Middle frontal gyrus (tissue), 1 donor: ENCODE data around the gene KRT9.
"Not testable (repeated sequence)": the region's sequence is repeated elsewhere in the genome, so short reads cannot be mapped to it uniquely, and the experiment has no call there.

Source experiments
- DNase-seq: peaks from one replicate; pipeline ENCODE4 v3.0.0-alpha.2; 2015; ENCODE audit warnings: low spot score; ENCODE audit errors: extremely low spot score

KRT9 gene

DNA sequence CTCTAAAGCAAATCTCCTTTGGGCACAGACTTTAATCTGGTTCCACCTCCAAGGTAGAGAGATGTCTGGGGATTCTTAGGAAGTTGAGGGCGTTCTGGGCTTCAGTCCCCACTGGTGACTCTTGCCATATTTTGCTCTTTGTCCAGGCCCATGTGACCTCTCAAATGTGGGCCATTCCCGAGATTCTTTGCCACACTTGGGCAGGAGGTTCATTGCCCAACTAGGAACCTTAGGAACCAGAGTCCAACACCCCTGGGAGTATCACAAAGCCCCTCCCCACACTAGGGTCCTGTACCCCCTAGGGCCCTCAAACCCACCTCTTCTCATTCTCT lies 8.4 kb upstream of the KRT9 start:
- no peak for DNase-seq

GRCh38 chr17:41579484-41580243 lies 7.8 kb upstream of the KRT9 start:
- no peak for DNase-seq

GRCh38 chr17:41578971-41579370 lies 7.1 kb upstream of the KRT9 start:
- no peak for DNase-seq

GRCh38 chr17:41578538-41578937 lies 6.7 kb upstream of the KRT9 start:
- DNase-seq, result no peak

- DNase-seq, result not testable (repeated sequence)
Measured at GRCh38 chr17:41576740-41577139, 4.9 kb upstream of the KRT9 start.

DNA sequence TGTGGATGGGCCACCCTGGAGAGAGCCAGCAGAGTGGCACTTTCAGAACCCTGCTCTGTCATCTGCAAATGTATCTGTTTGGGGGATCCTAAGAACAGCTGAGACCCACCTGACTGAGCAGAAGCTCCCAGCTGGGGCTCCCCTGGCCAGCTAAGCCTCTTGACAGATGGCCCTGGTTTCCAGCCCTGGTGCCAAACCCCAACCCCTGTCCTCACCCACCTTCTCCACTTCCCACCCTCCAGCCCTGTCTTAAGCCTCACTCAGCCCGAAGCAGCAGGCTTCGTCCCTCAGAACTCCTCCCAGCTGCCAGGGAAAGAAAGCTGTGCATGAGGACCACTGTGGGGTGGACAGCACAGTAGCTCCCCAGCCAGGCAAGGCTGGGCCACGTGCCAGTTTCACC lies 3.5 kb upstream of the KRT9 start:
- DNase-seq, result no peak

GRCh38 chr17:41567317-41567716 lies 4.5 kb downstream of the KRT9 start:
- DNase-seq, result no peak

DNA sequence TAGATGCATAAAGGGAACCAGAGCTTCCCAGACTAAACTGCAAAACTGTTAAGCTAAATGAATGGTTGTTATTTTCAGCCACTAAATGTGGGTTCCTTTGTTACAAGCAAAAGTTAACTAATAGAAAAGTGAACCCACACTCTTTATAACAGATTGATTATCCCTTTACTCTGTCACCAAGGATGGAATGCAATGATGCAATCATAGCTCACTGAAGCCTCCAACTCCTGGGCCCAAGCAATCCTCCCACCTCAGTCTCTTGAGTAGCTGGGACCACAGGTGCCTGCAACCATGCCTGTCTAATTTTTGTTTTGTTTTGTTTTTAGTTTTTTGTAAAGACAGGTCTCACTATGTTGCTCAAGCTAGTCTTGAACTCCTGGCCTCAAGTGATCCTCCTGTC lies 6.5 kb downstream of the KRT9 start:
- DNase-seq, result no peak

DNA sequence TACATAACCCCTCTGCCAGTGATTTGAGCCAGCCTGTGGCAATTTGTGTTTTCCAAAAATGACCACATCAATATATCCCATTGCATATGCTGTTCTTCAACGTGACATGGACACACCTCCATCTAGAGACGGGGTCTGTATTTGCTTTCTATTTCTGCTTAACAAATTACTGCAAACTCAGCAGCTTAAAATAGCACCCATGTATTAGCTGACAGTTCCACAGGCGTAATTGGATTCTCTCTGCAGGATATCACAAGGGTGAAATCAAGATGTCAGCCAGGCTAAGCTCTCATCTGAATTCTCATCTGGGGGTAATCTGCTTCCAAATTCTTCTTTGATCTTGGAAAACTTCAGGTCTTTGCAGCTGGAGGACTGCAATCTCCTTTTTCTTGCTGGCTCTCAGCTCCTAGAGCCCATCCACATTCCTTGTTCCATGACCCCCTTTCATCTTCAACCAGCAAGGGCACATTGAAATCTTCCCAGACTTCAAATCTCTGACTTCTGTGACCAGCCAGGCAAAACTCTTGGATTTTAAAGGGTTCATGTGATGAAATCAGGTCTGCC lies 8.2 kb downstream of the KRT9 start:
- DNase-seq, result no peak

GRCh38 chr17:41561554-41561953 lies 10.3 kb downstream of the KRT9 start:
- no peak for DNase-seq

- DNase-seq, result no peak
Measured at GRCh38 chr17:41559548-41559947, 12.3 kb downstream of the KRT9 start.

DNA sequence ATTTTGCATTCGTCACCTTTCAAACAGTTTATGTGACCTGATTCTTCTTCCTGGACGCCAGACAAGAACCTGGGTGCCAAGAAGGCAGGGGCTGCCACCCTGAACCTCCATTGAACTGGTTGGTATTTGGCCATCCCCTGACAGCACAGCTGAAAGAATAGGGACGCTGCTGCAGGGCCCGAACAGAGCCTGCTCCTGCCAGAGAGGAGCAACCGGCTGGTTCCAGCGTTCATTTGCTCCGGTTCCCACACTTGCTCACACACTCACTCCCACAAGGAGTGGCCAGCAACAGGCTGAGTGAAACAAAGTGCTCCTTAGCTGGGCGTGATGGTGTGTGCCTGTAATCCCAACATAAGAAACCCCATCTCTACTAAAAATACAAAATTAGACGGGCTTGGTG lies 14.9 kb downstream of the KRT9 start:
- no peak for DNase-seq

DNA sequence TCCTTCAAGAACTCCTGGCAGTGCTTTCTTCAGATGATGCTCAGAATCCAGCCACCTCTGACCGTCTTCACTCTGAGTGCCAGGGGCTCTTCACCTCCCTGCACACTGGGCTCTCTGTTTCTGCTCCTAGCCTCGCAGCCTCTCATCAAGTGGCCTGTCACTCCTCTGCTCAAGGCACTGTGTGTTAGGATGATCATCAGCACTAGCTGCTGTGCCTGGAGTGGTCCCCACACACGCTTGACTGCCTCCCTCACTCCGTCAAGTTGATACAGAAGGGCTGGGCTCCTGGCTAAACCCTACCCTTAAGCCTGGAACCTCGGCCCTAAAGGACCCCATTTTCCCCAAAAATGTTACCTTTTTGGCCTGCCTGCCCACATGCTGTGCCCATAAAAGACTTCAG lies 15.6 kb downstream of the KRT9 start:
- DNase-seq, result no peak

DNA sequence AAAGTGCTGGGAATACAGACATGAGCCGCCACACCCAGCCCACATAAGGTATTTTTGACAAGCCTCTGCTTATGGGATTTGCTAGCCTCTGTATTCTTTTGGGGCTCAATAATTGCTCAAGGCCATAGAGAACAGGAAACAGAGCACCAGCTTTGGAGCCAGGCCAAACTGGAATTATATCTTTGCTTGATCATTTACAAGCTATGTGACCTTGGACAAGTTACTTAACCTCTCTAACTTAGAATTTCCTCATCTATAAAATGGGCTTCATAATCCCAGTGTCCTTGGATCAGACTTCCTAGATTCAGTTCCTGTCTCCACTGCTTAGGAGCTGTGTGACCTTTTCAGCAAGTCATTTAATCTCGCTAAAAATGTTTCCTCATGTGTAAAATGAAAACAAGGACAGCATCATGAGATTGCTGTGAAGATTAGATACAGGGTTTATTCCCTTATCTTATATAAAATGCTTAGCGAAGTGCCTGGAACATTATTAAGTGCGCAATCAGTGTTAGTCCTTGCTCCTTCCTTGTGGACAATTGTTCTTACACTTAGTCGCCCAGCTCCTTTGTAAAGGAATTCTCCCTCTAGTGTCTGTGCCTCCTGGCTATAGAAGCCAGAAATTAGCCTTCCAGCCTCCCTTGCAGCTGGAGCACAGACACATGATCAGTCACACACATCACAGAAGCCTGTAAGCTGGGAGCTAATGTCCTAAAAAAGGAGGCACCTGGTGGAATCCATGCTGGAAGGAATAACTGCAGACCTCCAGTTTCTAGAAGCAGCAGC lies 16.6 kb downstream of the KRT9 start:
- no peak for DNase-seq

- no peak for DNase-seq
Measured at GRCh38 chr17:41553987-41554680, 17.7 kb downstream of the KRT9 start.

- no peak for DNase-seq
Measured at GRCh38 chr17:41553176-41553575, 18.7 kb downstream of the KRT9 start.

DNA sequence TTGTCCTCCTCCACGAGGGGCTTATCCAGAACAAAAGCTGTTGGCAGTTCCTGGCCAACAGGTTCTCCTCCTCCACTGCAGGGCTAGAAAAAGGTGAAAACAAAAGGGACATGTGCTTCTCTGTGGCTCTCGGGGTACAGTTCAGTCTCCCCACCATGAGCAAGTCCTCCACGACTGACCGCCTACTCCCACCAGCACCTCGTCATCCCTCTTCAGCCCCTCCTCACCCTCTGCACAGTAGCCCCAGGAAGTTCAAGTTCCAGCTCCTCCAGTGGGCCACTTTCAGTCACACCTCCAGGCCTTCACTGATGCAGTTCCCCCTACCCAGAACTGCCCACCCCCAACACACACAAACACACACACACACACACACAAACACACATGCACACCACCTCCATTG lies 19.4 kb downstream of the KRT9 start:
- DNase-seq, result no peak

- no peak for DNase-seq
Measured at GRCh38 chr17:41551365-41551764, 20.5 kb downstream of the KRT9 start.

- DNase-seq, result no peak
Measured at GRCh38 chr17:41549596-41550039, 22.2 kb downstream of the KRT9 start.

DNA sequence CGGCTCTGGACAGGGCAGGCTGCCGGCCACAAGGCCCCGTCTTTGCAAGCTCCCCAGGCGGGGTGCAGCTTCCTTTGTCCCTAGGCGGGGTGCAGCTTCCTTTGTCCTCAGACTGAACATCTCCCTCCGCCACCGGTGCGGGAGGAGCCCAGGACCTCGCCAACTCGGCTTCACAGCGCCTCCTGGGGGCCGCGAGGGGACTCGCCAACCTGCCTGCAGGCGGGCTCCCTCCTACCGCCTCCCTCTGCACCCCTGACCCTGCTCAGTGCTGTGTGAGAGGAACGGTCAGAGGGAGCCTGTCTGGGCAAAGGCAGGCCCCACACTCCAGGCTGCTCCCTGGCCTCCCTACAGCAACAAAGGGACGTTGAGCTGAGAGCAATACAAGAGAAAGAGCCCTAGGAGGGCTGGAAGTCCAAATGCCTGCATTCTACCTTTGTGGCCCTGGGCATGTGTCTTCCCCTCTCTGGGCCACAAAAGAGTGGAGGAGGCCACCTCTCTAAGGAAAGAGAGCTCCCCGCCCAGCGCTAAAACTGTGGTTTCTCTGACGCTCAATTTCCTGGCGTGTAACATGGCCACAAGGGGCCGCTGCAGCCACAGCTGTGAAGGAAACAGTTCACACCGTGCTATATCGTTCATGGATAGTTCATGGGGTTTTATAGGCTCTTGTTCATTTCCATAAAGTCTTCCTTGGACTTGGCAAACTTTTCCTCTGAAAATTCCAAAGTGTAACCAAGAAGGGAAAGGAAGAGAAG lies 22.8 kb downstream of the KRT9 start:
- DNase-seq, result peak; percentile 68
